Kidney epithelial cell (primary cell): ENCODE results near the gene NR3C2. TPM values are rescaled to one million over a fixed set of nuclear protein-coding genes. Genes with fewer than 3 reads are reported as not detected.

ENCODE experiments used
- DNase-seq: peaks from one replicate; pipeline ENCODE4 v3.0.0-alpha.2; 2010; ENCODE audit warnings: low read depth
- H3K27me3 ChIP-seq: 2 replicates; pipeline ENCODE4 v1.6.0; 2011; ENCODE audit warnings: low read length; ENCODE audit not compliant: control insufficient read depth, insufficient read depth
- H3K36me3 ChIP-seq: 2 replicates; pipeline ENCODE4 v1.5.1; 2011; ENCODE audit warnings: low read length; ENCODE audit not compliant: control insufficient read depth, insufficient read depth
- H3K4me3 ChIP-seq: 2 replicates; pipeline ENCODE4 v1.5.1; 2011; ENCODE audit warnings: low read depth, mild to moderate bottlenecking, control low read depth, low read length
- total RNA-seq: library from RNA; depleted of rRNA; stranded (reverse); fragments of >200 nt; gene quantifications from 2 replicates; pipeline ENCODE4 v1.2.3, GENCODE V29; 2015
- TF ChIP-seq, protein P1 (sequence below): IDR thresholded peaks from 2 replicates; pipeline ENCODE4 v1.5.1; 2011; ENCODE audit warnings: mild to moderate bottlenecking, moderate library complexity, low read length, control low read depth, inconsistent platforms; ENCODE audit not compliant: insufficient read depth, poor library complexity, severe bottlenecking

NR3C2 gene
- total RNA-seq, 1 donor from 2014 or later: 6.5 TPM

DNA sequence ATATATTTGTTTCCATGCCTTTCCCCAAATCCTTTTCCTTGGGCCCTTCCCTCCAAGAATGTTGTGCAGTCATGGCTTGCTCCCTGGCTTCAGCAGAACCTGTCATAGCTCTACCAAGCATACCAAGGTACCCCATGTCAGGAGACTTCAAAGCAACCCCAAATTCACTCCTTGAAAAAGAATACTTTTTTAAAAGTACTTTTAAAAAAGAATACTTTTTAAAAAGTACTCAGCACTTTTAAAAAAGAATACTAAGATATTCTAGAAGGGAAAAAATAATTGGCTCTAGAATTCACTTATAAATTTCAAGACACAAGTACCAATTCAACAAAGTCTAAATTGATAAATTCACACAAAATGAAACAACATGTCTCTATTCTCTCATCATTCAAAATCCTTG lies 76.0 kb downstream of the NR3C2 start:
- TF ChIP-seq, protein P1, sequence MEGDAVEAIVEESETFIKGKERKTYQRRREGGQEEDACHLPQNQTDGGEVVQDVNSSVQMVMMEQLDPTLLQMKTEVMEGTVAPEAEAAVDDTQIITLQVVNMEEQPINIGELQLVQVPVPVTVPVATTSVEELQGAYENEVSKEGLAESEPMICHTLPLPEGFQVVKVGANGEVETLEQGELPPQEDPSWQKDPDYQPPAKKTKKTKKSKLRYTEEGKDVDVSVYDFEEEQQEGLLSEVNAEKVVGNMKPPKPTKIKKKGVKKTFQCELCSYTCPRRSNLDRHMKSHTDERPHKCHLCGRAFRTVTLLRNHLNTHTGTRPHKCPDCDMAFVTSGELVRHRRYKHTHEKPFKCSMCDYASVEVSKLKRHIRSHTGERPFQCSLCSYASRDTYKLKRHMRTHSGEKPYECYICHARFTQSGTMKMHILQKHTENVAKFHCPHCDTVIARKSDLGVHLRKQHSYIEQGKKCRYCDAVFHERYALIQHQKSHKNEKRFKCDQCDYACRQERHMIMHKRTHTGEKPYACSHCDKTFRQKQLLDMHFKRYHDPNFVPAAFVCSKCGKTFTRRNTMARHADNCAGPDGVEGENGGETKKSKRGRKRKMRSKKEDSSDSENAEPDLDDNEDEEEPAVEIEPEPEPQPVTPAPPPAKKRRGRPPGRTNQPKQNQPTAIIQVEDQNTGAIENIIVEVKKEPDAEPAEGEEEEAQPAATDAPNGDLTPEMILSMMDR: no peak
- no peak for DNase-seq
- H3K4me3 ChIP-seq: no peak overlapping the region

DNA sequence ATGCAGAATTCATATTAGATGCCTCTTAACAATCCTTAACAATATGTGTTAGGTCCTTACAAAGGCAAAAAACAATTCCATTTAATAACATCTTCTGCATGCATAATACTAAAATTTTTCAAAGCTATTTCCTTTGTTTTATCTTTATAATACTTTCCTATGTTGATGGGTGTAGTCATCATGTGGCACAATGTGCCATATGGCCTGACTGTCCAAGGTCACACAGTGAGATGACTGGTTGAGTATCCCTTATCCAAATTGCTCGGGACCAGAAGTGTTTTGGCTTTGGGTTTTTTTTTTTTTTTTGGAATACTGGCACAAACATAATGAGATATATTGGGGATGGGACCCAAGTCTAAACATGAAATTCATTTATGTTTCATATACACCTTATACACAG lies 77.7 kb downstream of the NR3C2 start:
- Histone ChIP-seq H3K27me3 (no peaks in the 10 kb centered on the region), H3K36me3 (no peaks in the 10 kb centered on the region), H3K4me3 (no peak overlapping the region)
- TF ChIP-seq, protein P1: no peak
- DNase-seq: no peak

More for the DNA sequence above, 76.0 kb downstream of the NR3C2 start:
- H3K36me3 ChIP-seq: no peaks in the 10 kb centered on the region
- H3K27me3 ChIP-seq: no peaks in the 10 kb centered on the region

DNA sequence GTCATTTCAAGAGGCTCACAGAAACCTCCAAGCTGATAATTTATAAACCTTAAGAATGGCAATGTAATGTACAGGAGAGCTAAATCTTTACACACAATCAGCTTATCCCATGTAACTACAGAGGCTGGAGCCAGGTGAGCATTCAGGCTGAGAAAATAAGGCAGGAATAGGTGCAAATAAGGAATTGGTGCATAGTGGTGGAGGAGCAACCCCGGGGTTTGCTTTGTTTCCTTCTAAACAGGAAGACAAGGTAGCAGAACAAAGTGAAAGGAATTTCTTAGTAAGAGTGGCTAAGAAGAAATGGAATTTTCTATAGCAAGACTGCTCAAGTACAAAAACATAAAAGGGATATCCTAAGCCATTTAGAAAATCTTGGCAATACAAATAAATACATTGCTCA lies 82.4 kb downstream of the NR3C2 start:
- no peak overlapping the region for H3K4me3 ChIP-seq
- no peak for DNase-seq
- no peaks in the 10 kb centered on the region for H3K36me3 ChIP-seq
- TF ChIP-seq, protein P1: no peak
- H3K27me3 ChIP-seq: no peaks in the 10 kb centered on the region

DNA sequence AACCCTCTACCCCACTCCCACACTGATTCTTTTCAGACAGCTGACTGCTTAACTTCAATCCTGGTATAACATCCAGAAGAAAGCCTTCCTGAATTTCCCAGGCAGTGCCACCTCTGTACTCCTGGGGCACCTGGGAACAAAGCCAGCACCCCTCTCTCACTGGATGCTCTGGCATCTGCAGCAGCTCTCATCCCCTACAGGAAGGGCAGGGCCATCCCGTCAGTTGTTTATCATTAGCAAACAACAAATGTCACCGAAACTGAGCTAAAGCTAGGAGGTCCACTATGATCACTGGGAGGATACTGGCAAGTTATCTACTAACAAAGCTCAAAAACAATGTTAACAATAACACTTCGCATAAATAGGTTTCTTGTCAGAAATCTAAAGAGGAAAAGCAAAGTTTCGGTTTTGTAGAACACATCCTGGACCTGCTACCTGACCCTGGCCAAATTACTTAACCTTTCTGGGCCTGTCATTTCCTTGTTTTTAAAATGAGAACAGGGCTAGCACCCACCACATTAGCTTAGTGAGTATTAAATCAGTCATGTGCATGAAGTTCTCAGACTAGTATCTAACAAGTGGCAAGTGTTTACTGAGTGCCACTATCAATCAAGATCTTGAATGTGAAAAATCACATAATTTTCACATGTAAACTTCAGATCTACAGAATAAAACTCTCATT lies 86.6 kb downstream of the NR3C2 start:
- Histone ChIP-seq H3K4me3 (no peak overlapping the region), H3K36me3 (no peaks in the 10 kb centered on the region), H3K27me3 (no peaks in the 10 kb centered on the region)
- DNase-seq: no peak
- TF ChIP-seq, protein P1: no peak

DNA sequence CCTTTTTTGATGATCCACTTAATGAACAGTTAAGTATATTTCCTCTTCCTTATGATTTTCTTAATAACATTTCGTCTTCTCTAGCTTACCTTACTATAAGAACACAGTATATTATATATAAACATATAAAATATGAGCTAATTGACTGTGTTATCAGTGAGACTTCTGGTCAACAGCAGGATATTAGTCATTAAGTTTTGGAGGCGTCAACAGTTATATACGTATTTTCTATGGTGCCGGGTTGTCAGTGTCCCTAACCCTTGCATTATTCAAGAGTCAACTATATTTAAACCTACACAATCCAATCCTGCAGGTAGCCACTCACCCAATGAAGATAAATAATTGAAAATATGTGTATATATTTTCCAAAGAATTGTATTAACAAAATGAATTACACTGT lies 88.0 kb downstream of the NR3C2 start:
- DNase-seq: no peak
- no peaks in the 10 kb centered on the region for H3K36me3 ChIP-seq
- H3K27me3 ChIP-seq: no peaks in the 10 kb centered on the region
- TF ChIP-seq, protein P1: no peak
- H3K4me3 ChIP-seq: no peak overlapping the region

DNA sequence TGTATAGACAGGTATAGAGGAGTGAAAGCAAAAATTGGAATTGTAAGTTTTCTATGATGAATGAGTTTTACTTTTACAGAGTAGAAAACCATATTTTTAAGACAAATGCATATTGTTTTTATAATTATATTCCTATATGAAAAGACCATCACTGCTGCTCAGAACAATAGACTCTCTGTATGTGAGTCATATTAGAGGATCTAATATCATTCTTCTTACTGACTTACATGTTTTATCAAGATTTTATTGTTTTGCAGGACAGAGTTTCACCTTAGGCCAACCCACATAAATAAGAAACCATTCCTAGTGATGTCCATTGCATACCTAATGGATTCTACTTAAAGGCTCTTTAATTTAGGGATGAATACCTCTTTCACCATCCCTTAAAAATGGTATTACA lies 88.6 kb downstream of the NR3C2 start:
- H3K4me3 ChIP-seq: no peak overlapping the region
- no peak for DNase-seq
- TF ChIP-seq, protein P1: no peak

More for the DNA sequence above, 88.6 kb downstream of the NR3C2 start:
- H3K27me3 ChIP-seq: no peaks in the 10 kb centered on the region
- H3K36me3 ChIP-seq: no peaks in the 10 kb centered on the region
